ENCODE measurements around the gene TCEAL1.
"Not testable (repeated sequence)": the region's sequence is repeated elsewhere in the genome, so short reads cannot be mapped to it uniquely, and the experiment has no call there.

The TCEAL1 gene

DNA sequence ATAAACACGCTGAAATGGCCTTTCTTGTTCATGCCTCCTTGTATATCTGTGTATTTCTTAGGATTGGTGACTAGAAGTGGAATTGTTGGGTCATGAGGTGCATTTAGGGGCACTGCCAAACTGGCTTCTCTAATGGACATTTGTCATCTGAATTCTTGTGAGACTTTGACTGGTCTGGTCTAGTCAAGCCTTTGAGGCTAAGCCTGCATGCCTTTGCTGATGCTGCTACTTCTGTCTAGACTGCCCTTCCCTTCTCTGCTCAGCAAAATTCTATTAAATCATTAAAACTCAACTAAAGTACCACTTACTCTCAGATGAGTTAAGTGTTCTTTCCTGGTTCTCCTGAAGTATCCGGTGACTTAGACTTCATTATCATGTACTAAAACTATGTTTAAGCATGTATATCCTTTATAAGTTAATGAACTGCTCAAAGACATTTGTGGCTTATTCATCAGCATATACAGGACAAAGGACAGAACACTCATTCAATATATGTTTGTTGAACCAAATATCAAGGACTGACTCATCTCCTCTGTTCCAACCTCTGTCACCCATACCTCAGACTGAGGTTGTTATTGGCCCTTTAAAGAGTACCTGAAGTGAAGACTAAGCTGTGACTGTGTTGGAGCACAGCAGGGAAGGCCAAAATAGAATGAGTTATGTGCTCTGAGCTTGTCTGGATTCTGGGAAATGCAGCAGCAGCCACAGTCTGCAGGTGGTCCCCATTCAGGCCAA, 9.0 kb downstream of the TCEAL1 start:
- DNase-seq = no peak

DNA sequence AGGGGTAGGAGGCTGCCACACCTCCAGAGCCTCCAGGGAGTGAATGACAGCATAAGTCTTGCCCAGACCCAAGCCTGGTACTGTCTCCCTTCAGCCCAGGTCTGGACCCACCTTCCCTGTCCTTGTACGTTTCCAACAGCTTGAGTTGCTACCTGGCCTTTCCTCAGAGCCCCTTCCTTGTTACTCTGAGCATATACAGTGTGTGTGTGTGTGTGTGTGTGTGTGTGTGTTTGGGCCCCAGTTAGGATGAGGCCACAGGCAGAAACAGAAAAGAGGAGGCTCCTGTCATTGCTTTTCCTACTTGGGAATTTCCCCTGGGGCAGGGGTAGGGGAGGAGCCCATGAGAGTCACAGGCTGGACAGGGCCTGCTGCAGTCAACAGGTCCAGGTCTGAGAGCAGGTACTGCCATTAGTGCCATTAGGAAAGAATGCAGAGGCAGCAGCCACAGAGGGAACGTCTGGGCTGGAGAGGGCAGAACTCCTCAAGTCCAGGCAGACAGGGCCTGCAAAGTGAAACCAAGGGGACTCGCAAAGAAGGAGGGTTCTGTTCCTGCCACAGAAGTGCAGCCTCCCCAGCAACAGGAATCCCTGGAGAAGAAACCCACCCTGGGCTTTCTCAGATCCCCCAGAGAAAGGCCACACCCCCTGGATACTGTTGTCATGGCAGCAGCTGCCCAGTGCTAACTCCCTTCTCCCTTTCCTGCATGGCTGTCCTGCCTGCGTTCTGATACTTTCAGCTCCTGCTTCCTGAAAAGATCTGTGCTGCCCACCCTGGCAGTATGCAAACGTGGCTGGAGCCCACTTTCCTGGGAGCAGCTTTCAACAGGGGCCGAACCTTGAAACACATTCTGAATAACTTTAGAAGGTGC, 9.9 kb downstream of the TCEAL1 start:
- DNase-seq = not testable (repeated sequence)

DNA sequence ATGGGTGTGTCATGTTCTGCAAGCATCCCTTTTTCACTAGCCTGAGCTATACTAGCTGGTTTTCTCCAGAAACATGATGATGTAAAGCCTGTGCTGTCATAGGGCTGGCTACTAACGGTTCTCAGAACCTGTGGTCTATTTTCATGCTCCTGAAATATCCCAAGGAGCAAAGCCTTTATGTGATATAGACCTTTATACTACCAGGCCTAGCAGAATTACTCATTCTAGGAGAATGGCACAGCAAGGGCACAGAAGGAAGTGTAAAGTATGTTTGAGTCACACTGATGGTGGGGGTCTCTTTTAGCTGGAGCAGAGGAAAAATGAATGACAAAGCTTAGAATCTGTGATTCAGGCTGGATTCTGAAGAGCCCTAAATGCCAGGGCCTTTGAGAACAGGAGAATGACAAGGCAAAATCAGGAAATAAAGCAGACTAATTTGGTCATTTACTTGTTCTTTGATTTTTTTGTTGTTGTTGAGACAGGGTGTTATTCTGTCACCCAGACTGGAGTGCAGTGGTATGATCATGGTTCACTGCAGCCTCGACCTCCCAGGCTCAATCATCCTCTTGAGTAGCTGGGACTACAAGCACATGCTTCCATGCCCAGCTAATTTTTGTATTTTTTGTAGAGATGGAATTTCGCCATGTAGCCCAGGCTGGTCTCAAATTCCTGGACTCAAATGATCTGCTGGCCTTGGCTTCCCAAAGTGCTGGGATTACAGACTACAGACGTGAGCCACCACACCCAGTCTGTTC, 11.8 kb downstream of the TCEAL1 start:
- DNase-seq = no peak

DNA sequence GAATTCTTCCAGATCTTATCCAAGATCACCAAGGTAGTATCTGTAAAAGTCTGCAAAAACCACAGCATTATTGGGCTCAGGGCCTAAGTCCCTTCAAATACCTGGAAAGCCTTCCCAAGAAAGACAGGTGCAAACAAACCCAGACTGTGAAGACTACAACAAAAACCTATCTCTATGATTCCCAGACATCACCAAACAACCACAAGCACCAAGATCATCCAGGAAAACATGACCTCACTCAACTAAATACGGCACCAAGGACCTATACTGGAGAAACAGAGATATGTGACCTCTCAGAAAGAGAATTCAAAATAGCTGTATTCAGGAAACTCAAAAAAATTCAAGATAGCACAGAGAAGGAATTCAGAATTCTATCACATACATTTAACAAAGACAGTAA, 15.3 kb downstream of the TCEAL1 start:
- DNase-seq = no peak

DNA sequence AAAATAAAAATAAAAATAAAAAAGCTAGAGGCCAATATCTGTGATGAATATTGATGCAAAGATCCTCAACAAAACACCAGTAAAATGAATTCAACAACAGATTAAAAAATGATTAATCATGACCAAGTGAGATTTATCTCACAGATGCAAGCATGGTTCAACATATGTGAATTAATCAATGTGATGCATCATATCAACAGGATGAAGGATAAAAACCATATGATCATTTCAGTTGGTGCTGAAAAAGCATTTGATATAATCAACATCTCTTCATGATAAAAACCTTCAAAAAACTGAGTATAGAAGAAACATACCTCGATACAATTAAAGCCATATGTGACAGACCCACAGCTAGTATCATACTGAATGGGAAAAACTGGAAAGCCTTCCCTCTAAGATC, 18.9 kb downstream of the TCEAL1 start:
- DNase-seq = no peak

DNA sequence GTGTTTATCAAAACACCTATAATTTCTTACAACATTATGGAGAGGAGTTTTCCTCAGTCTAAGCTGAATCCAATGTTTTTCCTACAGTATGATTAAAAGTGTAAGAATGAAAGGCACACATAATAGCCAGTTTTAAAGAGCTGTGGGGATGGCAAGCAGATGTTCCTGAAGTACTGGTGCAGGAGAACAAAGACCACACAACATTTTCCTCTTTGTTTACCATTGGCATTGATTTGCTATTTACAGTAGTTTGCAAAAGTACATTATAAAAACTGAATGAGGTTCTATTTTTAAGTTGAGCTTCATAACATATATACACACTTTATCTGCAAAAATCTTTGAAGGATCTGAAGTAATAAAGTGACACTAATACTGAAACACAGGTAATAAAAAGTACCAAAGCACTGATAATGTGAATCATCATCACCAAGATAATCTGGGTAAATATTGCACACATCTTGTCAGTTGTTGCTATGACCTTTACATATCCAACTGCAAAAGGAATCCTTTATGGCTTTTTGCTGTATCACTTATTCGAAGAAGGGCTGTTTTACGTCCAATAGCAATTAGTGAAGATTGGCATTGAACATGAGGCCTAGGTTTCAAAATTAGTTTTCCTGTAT, 22.5 kb downstream of the TCEAL1 start:
- no peak for DNase-seq

DNA sequence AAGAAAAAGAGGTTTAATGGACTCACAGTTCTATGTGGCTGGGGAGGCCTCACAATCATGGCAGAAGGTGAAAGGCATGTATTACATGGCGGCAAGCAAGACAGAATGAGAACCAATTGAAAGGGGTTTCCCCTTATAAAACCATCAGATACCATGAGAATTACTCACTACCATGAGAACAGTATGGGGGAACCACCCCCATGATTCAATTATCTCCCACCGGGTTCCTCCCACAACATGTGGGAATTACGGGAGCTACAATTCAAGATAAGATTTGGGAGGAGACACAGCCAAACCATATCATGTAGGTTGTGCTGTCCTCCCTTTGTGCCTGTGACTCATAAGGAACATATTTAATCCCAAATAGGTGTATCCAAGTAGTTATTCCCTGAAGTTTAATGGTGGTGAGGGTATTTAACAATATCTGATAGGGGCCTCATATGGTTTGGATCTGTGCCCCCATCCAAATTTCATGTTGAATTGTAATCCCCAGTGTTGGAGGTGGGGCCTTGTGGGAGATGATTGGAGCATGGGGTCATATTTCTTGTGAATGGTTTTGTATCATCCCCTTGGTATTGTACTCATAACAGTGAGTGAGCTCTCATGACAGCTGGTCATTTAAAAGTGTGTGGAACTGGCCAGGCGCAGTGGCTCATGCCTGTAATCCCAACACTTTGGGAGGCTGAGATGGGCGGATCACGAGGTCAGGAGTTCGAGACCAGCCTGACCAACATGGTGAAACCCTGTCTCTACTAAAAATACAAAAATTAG, 26.6 kb downstream of the TCEAL1 start:
- DNase-seq = not testable (repeated sequence)

DNA sequence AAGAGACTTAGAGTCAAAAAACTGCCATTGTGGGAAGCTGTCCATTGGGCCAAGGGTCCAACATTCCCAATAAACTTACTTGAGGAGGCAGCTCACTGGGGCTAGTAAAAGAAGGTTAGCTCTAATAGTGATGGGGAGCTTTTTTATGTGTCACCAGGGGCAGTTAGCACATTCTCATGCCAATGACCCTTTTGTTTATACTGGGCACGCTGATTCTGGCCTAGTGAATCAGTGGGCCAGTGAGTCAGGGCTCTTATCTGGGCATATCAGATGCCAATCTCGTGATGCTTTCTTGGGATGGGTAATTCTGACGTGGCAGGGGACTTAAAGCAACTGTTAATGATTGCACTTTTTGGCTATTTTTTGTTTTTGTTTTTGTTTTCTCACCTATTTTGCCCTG, 27.8 kb downstream of the TCEAL1 start:
- no peak for DNase-seq

DNA sequence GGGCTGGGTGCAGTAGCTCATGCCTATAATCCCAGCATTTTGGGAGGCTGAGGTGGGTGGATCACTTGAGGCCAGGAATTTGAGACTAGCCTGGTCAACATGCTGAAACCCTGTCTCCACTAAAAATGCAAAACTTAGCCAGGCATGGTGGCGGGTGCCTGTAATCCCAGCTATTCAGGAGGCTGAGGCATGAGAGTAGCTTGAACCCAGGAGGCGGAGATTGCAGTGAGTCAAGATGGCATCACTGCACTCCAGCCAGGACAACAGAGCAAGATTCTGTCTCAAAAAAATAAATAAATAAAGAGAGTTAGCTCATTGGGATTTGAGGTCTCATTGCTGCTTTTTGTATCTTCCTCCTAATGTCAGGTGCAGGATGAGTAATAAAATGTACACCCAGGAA, 28.3 kb downstream of the TCEAL1 start:
- not testable (repeated sequence) for DNase-seq

DNA sequence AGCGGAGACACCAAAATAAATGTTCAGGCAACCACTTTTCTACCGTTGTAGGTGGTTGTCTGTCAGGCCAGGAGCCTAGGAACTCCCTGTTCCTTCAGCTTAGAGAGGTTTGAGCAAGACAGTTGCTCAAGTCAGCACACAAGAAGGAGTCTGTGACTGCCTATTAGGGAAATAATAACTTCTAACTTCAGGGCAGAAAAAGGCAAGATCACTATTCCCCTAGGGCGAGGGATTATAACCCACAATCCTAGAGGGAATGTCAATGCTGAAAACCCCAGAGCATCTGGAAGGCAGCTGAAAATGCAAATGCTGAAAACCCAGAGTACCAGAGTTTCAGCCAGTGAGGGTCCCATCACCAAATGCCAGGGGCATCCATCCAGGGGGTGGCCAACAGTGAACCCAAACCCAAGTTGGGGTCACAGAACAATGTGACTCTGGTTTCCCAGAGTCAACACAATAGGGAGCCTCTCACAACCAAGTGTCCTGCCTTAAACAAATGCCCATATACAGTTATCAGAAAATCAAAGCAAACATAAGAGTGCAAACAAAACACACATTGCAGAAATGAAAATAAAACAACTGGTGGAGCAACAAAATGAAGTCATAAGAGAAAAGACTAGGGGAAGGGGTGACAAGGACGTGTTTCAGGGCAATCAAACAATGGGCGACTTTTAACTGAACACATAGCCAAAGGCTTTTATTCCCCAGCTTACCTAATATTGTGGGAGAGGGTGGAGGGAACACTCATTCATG, 30.1 kb downstream of the TCEAL1 start:
- no peak for DNase-seq

DNA sequence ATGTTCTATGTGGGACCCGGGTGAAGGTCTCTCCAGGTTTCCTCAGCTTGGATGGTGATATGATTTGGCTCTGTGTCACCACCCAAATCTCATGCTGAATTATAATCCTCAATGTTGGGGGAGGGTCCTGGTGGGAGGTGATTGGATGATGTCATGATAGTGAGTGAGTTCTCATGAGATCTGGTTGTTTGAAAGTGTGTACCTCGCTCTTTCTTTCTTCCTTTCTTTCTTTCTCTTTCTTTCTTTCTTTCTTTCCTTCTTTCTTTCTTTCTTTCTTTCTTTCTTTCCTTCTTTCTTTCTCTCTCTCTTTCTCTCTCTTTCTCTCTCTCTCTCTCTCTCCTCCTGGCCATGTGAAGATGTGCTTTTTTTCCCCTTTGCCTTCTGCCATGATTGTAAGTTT, 30.7 kb downstream of the TCEAL1 start:
- DNase-seq = not testable (repeated sequence)

DNA sequence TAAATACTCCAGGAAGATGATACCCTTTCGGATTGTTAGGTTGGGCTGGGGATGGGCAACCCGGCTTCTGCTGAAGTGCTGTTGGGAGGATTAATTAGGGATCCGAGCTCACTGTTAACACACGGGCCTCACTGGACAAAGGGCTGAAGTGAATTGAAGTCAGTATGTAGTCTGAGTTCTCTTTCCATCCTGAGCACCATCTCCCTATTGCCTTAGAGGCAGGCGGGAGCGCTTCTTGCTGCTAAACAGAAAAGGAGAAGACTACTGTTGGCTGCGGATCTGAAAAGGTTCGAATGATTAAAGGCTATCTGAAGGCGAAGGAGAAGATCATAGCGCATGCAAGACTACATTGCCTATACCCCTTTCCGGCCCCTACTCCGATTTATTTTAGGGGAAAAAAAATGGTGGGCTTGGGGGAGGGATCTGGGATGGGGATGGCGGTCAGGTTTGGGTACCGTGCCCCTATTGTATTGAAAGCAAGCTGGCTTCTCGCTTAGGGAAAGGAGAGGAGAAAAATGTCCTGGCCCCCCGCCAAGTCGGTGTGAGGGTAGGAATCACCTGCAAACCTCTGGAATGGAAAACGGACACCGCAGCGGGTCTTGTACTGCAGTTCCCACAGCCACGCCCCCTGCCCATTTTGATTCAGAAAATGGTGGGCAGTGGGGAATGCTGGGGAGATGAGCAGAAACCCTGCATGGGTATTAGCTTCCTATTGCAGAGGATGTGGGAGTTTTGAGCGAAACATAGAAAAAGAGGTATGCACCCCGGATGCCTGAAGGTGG, 35.4 kb downstream of the TCEAL1 start:
- no peak for DNase-seq

DNA sequence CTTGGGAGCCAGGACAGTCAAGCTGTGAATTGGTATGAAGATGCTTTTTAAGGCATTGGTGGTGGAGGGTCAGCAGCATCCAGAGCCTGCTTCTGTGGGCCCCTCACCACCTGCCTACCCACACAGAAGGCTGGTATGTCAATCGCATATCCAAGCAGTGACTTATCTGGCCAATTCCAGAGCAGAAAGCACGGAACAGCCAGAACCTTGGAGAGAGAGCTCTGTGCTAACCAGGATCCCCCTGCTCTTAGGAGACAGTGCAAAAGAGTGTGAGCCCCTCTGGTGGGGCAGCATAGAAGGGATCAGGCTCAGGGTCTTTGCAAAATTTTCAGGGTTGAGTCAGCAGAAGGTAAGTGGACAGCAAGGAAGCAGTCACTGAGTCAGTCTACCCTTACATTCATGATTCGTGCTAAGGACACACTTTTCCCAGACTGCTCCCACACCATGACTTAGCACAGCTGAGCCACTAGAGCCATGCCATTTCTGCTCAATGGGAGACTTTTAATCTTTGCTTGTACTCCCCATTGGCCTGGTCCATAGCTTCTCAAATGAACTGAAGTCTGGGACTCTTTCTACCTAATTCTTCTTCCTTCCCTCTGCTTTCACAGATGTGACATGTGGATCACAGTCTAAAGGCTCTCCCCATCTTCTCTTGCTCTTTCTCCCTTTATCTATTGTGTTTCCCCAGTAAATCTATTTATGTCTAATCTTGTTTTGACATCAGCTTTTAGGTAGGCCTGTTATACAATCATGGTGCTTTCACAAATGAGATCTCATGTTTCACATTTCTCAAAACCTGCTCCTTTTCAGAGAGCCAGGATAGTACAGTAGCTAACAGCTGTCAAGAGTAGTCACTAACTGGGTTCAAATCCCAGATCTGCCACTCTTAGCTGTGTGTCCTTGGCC, 37.7 kb downstream of the TCEAL1 start:
- no peak for DNase-seq

DNA sequence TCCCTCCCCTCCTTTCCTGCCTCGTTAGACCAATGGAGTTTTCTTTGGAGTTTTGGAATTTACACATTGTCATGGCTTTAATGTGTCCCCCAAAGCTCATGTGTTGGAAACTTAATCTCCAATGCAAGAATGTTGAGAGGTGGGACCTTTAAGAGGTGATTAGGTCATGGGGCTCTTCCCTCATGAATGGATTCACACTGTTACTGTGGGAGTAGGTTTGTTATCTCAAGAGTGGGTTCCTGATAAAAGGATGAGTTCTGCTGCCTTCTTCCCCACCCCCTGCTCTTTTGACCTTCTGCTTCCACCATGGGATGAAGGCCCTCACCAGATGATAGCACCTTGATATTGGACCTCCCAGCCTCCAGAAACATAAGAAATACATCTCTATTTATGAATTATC, 41.0 kb downstream of the TCEAL1 start:
- no peak for DNase-seq

DNA sequence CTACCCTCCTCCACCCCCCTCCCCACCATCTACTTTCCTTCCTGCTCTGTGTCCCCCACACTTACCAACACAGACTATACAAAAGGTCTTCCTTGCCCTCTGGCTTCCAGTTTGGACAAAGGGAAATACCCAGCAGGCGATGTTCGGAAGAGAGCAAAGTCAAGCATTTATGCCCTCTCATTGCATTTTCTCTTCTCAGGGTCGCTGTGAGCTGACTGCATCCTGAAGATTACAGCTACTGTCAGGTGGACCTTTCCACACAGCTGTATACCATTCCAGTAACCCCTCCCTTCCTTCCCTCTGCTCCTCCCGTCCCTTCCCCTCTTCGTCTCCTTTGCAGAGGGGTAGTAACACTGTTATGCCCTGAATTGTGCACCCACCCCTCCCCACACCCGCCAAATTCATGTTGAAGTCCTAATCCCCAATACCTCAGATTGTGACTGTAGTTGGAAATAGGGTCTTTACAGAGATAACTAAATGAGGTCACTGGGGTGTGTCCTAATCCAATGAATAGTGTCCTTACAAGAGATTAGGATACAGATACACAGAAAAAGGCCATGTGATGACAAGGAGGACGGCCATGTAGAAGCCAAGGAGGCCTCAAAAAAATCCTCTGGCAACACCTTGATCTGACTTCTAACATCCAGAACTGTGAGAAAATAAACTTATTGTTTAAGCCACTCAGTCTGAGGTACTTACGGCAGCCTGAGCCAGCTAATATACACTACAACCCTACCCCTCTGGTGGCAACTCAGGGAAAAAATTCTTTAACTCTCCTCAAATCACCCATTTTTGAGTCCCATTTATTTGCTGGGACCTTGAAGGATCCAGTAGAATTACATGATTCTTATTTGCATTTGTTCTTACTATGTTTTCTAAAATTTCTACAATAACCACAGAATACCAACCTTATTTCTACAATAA, 46.0 kb downstream of the TCEAL1 start:
- DNase-seq = no peak

DNA sequence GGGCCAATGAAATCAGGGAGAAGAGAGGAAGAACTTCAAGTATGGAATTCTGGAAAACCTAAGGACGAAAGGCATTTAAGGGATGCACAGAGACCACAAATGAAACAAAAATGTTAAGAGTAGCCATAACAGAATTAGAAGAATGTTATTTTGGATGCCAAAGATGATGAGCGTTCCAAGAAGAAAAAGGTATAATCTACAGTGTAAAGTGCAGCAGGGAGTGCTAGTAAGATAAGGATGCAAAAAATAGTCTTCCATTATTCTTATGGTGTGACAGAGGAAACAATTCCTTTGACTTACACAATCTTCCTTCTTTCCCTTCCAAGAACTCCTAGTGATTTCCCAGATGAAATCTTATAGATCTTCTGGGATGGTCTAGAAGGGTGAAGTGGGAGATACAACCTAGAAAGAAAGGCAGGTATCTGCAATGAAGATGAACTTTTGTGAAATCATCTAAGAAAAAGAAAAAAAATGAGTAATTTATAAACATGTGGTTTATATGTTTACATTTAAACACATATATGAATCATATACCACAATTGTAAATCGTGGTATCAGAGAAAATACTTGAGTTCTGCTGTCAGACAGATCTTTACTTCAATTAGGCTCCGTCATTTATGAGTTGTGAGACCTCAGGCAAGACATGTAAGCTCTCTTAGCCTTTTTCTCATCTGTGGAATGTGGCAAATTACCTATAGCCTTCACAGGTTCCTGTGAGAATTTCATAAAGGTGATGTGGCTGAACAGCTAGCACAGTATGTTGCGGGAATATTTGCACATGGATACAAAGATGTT, 49.6 kb downstream of the TCEAL1 start:
- no peak for DNase-seq

Measured in CD4-positive, alpha-beta T cell treated with Interleukin-15 for 1 hour (primary cell).